Measurements from ENCODE around the gene WDPCP. TPM values are rescaled to one million over a fixed set of nuclear protein-coding genes. Genes with fewer than 3 reads are reported as not detected.

The WDPCP gene
- total RNA-seq, 3 donors from 2014 or later, result 5.3 to 15.4 (median 7.5) TPM

GRCh38 chr2:63124218-63124617, 464.1 kb downstream of the WDPCP start:
- intact Hi-C loops (cut with DNase I, micrococcal nuclease), result no loop called here
- Histone ChIP-seq H3K9me3 (peaks cover 3% of the 10 kb centered on the region), H3K36me3 (ENCODE audit: low read depth) (no peaks in the 10 kb centered on the region), H3K4me1 (ENCODE audit: low read depth) (no peaks in the 10 kb centered on the region), H3K4me3 (no peak overlapping the region)
- ATAC-seq (no peak), DNase-seq (no peak)
- TF ChIP-seq, protein P1, sequence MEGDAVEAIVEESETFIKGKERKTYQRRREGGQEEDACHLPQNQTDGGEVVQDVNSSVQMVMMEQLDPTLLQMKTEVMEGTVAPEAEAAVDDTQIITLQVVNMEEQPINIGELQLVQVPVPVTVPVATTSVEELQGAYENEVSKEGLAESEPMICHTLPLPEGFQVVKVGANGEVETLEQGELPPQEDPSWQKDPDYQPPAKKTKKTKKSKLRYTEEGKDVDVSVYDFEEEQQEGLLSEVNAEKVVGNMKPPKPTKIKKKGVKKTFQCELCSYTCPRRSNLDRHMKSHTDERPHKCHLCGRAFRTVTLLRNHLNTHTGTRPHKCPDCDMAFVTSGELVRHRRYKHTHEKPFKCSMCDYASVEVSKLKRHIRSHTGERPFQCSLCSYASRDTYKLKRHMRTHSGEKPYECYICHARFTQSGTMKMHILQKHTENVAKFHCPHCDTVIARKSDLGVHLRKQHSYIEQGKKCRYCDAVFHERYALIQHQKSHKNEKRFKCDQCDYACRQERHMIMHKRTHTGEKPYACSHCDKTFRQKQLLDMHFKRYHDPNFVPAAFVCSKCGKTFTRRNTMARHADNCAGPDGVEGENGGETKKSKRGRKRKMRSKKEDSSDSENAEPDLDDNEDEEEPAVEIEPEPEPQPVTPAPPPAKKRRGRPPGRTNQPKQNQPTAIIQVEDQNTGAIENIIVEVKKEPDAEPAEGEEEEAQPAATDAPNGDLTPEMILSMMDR (IDR thresholded peaks at IDR 0.05), result no peak

DNA sequence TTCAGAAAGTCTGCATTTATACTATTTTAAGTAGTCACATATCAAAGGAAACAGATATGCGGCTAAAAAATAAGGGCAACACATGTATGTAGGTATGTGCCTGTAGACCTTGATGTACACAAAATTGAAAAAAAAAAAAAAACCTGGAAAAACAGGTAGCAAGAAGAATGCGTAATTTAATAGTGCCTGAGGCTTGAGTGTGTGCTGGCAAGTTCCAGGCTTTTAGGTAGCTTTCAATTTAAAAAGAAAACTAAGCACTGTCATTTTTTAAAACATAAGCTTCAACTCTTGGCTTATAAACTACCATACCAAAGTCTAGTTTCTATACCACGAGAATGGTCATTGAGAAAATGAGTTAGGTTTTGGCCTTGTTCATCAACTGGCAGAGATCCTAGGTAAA, 465.4 kb downstream of the WDPCP start:
- intact Hi-C loops (cut with DNase I, micrococcal nuclease), result no loop called here
- TF ChIP-seq, protein P1 (IDR thresholded peaks at IDR 0.05), result no peak
- Histone ChIP-seq H3K4me3 (no peak overlapping the region), H3K36me3 (ENCODE audit: low read depth) (no peaks in the 10 kb centered on the region), H3K4me1 (ENCODE audit: low read depth) (no peaks in the 10 kb centered on the region), H3K9me3 (no peaks in the 10 kb centered on the region)
- DNase-seq (no peak), ATAC-seq (no peak)

GRCh38 chr2:63121055-63121834, 467.0 kb downstream of the WDPCP start:
- ATAC-seq (no peak), DNase-seq (no peak)
- TF ChIP-seq, protein P1 (IDR thresholded peaks at IDR 0.05), result no peak
- intact Hi-C loops (cut with DNase I, micrococcal nuclease), result no loop called here
- no peak overlapping the region for H3K4me3 ChIP-seq
- no peaks in the 10 kb centered on the region for H3K9me3 ChIP-seq
- H3K36me3 ChIP-seq (ENCODE audit: low read depth), result no peaks in the 10 kb centered on the region
- no peaks in the 10 kb centered on the region for H3K4me1 ChIP-seq (ENCODE audit: low read depth)

DNA sequence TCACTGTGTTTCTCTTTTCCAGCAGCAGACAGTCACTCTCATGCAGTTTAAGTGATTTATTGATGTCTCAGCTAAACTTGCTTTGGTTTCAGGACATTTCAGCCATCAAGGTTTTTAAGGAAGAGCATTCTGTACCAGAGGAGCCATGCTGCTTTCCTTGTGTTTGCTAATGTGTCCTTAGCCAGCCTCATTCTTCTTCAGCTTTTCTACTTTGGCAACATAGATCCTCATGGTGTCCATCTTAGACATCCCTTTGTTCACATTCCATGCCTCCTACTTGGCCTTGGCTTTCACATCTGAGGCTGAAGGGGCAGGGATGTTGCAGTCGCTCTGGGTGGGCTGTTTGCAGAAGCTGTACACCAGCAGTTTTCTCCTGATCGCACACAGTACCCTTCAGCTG, 469.5 kb downstream of the WDPCP start:
- H3K4me3 ChIP-seq, result no peak overlapping the region
- H3K36me3 ChIP-seq (ENCODE audit: low read depth), result no peaks in the 10 kb centered on the region
- H3K4me1 ChIP-seq (ENCODE audit: low read depth), result no peaks in the 10 kb centered on the region
- intact Hi-C loops (cut with DNase I, micrococcal nuclease), result no loop called here
- ATAC-seq (no peak), DNase-seq (no peak)
- H3K9me3 ChIP-seq, result no peaks in the 10 kb centered on the region
- TF ChIP-seq, protein P1 (IDR thresholded peaks at IDR 0.05), result no peak

DNA sequence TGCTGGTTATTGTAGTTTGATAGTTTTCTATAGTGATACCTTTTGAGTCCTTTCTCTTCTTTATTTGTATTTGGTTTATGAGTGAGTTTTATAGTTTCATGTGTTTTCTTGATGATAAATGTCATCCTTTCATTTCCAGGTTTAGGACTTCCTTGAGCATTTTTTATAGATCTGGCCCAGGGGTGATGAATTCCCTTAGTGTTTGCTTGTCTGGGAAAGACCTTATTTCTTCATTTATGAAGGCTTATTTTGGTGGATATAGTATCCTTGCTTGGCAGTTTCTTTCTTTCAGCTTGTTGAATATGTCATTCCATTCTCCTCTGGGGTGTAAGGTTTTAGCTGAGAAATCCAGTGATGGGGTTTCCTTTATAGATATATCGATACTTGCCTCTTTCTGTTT, 483.8 kb downstream of the WDPCP start:
- Histone ChIP-seq H3K4me1 (ENCODE audit: low read depth) (no peaks in the 10 kb centered on the region), H3K9me3 (peaks cover 13% of the 10 kb centered on the region), H3K4me3 (no peak overlapping the region), H3K36me3 (ENCODE audit: low read depth) (no peaks in the 10 kb centered on the region)
- TF ChIP-seq, protein P1 (IDR thresholded peaks at IDR 0.05), result no peak
- no peak for DNase-seq
- no peak for ATAC-seq
- intact Hi-C loops (cut with DNase I, micrococcal nuclease), result no loop called here

Data from mucosa of descending colon (tissue), 3 donors.